CD4-positive, alpha-beta T cell (primary cell): ENCODE results near the gene HELQ. TPM values are rescaled to one million over a fixed set of nuclear protein-coding genes. Genes with fewer than 3 reads are reported as not detected.
A peak's percentile ranks its signal among the peaks of the same experiment; 100 is the strongest.

Source experiments
- ATAC-seq: fragments of 200-7000 bp; cut with Tn5 transposase; one replicate; pipeline ENCODE4 v1.10.0; 2022; ENCODE audit warnings: mild to moderate bottlenecking; ENCODE audit not compliant: poor library complexity
- CTCF ChIA-PET: fragments of 350-600 bp; sonication (Branson Sonifier 250); formaldehyde crosslinking; loops from one replicate; lab custom pipeline; 2021; ENCODE audit warnings: antibody characterized with exemption, inconsistent platforms; lab: Charles Lee
- POLR2A ChIA-PET: fragments of 350-600 bp; sonication (Branson Sonifier 250); formaldehyde crosslinking; loops from one replicate; lab custom pipeline; 2021; ENCODE audit warnings: antibody characterized with exemption, inconsistent platforms; lab: Charles Lee
- DNase-seq, 14 experiments: peaks; one replicate each; pipeline ENCODE4 v3.0.0-alpha.2; 2013 to 2020; ENCODE audit warnings: mixed read lengths in 2 of 14
- H3K27ac ChIP-seq, 2 donors: one replicate each; pipeline versions ENCODE4 v1.5.1 to v1.7.0; 2013; ENCODE audit warnings: low read length in 2 of 2, low read depth in 1 of 2, mild to moderate bottlenecking in 1 of 2
- H3K27me3 ChIP-seq, 2 experiments: 1 replicate in 1 of 2; 2 replicates in 1 of 2; pipeline versions ENCODE4 v1.6.1 to v1.7.0; 2013; ENCODE audit warnings: low read length in 2 of 2, control low read depth in 1 of 2, mild to moderate bottlenecking in 1 of 2, moderate library complexity in 1 of 2; ENCODE audit not compliant: insufficient read depth in 2 of 2, control insufficient read depth in 1 of 2
- H3K36me3 ChIP-seq: one replicate; pipeline ENCODE4 v1.6.1; 2013; ENCODE audit warnings: low read length, control low read depth; ENCODE audit not compliant: insufficient read depth
- H3K4me1 ChIP-seq: one replicate; pipeline ENCODE4 v1.6.1; 2013; ENCODE audit warnings: low read length, control low read depth; ENCODE audit not compliant: insufficient read depth
- H3K4me3 ChIP-seq: one replicate; pipeline ENCODE4 v1.5.1; 2013; ENCODE audit warnings: mild to moderate bottlenecking, low read length, moderate library complexity
- H3K9me3 ChIP-seq, 2 experiments: 1 replicate in 1 of 2; 2 replicates in 1 of 2; pipeline versions ENCODE4 v1.6.1 to v1.7.0; 2013; ENCODE audit warnings: low read length in 2 of 2, mild to moderate bottlenecking in 2 of 2, control low read depth in 1 of 2, moderate library complexity in 1 of 2; ENCODE audit not compliant: control insufficient read depth in 1 of 2, insufficient read depth in 1 of 2
- H3K27ac Mint-ChIP-seq: one replicate; pipeline ENCODE4 v1.8.0; 2020; ENCODE audit warnings: mixed read lengths
- H3K27me3 Mint-ChIP-seq: one replicate; pipeline ENCODE4 v1.8.0; 2021; ENCODE audit warnings: mixed read lengths
- H3K36me3 Mint-ChIP-seq: one replicate; pipeline ENCODE4 v1.8.0; 2021; ENCODE audit warnings: low read depth, mixed read lengths
- H3K4me1 Mint-ChIP-seq: one replicate; pipeline ENCODE4 v1.8.0; 2021; ENCODE audit warnings: low read depth, mixed read lengths
- H3K4me3 Mint-ChIP-seq: one replicate; pipeline ENCODE4 v1.8.0; 2020; ENCODE audit warnings: mild to moderate bottlenecking, mixed read lengths
- H3K9me3 Mint-ChIP-seq: one replicate; pipeline ENCODE4 v1.8.0; 2020; ENCODE audit warnings: mixed read lengths
- intact Hi-C, 2 experiments: fragments of 100-400 bp; cut with DNase I in 1 of 2; cut with micrococcal nuclease in 1 of 2; formaldehyde crosslinking; loops; one replicate each; pipeline versions ENCODE4 v1.15.1 to v1.9.0; 2023 to 2025; cut with DNase I, micrococcal nuclease
- total RNA-seq, 174 experiments: library from RNA in 2 of 174; stranded (reverse) in 2 of 174; gene quantifications; one replicate each; pipeline ENCODE4 v1.2.3 and lab custom pipeline; 2021 to 2026
- TF ChIP-seq, protein P1 (sequence below): fragments of 200-600 bp; IDR thresholded peaks from one replicate; pipeline ENCODE4 v1.8.0; 2022; ENCODE audit warnings: antibody characterized with exemption, mild to moderate bottlenecking

Gene HELQ
- total RNA-seq, 2 experiments from 2014 or later, result 21.5 to 24.1 TPM

DNA sequence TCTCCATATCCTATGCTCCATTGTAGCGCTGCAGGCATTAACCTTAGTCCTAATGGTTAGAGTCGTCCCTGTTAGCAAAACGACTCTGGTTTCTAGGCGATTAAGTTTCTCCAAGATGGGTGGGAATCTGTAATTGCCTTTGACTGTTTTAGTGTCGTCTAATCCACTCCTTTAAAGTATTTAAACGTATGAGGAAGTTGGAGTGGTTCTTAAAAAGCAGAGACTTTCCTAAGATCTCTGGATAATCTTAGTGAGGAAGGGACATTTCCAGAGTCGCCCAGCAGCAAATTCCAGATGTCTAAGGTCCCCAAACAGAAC is 520 bp upstream of the HELQ start:
- peaks cover 91% of the 10 kb centered on the region for H3K36me3 Mint-ChIP-seq

DNA sequence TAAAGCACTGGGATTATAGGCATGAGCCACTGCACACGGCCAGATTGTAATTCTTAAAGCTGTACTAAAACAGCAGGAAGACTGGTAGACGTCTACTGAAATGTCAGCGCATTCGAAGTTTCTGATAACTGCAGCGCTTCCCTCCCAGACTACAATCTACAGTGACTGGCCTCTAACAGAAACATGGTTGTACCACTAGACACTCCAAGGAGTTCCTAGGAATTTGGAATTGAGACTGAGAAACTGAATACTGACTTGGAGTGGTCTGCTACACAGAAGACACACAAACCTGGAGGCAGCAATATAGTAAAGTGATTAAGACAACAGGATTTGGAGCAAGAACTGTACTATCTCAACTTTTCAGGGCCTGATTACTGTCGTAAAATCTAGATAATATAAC is 937 bp downstream of the HELQ start:
- peak overlapping the region; percentile 88 for H3K4me3 ChIP-seq
- Mint-ChIP-seq H3K4me3 (peak overlapping the region; percentile 99), H3K9me3 (no peaks in the 10 kb centered on the region), H3K4me1 (peaks cover 70% of the 10 kb centered on the region), H3K27me3 (no peaks in the 10 kb centered on the region), H3K36me3 (peaks cover 84% of the 10 kb centered on the region), H3K27ac (peak overlapping the region; percentile 100)
- DNase-seq (peak in 3 of 14 experiments; percentile 18 to 33 (median 28)), ATAC-seq (no peak)
- H3K36me3 ChIP-seq, result peaks cover 43% of the 10 kb centered on the region
- H3K27me3 ChIP-seq, result no peaks in the 10 kb centered on the region
- H3K9me3 ChIP-seq, result peaks cover 0 to 4% of the 10 kb centered on the region in 2 experiments
- peaks cover 12% of the 10 kb centered on the region for H3K4me1 ChIP-seq
- intact Hi-C loops, result loop anchor here (1.0 to 10.0 kb wide), 8 partner anchors 31 to 1082 kb away; partner anchors contain the start of genes THAP9 (in 2 of the 2), ABRAXAS1 (in 1 of the 2), ENOPH1 (in 1 of the 2) and HNRNPD (in 1 of the 2)
- H3K27ac ChIP-seq, result peak overlapping the region; percentile 99 to 100
- POLR2A ChIA-PET, result interaction anchor here (0.6 to 3.4 kb wide), 17 partner anchors 10 to 1076 kb away, joined by 3 to 67 read pairs (median 6); partner anchors contain the start of genes ABRAXAS1, COPS4, COQ2 and ENOPH1
- TF ChIP-seq, protein P1, sequence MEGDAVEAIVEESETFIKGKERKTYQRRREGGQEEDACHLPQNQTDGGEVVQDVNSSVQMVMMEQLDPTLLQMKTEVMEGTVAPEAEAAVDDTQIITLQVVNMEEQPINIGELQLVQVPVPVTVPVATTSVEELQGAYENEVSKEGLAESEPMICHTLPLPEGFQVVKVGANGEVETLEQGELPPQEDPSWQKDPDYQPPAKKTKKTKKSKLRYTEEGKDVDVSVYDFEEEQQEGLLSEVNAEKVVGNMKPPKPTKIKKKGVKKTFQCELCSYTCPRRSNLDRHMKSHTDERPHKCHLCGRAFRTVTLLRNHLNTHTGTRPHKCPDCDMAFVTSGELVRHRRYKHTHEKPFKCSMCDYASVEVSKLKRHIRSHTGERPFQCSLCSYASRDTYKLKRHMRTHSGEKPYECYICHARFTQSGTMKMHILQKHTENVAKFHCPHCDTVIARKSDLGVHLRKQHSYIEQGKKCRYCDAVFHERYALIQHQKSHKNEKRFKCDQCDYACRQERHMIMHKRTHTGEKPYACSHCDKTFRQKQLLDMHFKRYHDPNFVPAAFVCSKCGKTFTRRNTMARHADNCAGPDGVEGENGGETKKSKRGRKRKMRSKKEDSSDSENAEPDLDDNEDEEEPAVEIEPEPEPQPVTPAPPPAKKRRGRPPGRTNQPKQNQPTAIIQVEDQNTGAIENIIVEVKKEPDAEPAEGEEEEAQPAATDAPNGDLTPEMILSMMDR, result no peak
- CTCF ChIA-PET, result interaction anchor here (1.7 kb wide), 1 partner anchor 1170 kb away, joined by 4 read pairs; no protein-coding TSS in a partner anchor

More for the DNA sequence above, 520 bp upstream of the HELQ start:
- H3K4me1 ChIP-seq, result peaks cover 12% of the 10 kb centered on the region
- Mint-ChIP-seq H3K4me3 (peak overlapping the region; percentile 99), H3K27me3 (no peaks in the 10 kb centered on the region), H3K9me3 (no peaks in the 10 kb centered on the region), H3K27ac (peak overlapping the region; percentile 100), H3K4me1 (peaks cover 71% of the 10 kb centered on the region)
- peaks cover 0 to 4% of the 10 kb centered on the region in 2 experiments for H3K9me3 ChIP-seq
- no peak for ATAC-seq
- intact Hi-C loops, result loop anchor here (1.0 to 10.0 kb wide), 8 partner anchors 26 to 1084 kb away; partner anchors contain the start of genes COPS4 (in 1 of the 2), ENOPH1 (in 1 of the 2), HNRNPD (in 1 of the 2) and HNRNPDL (in 1 of the 2)
- CTCF ChIA-PET, result interaction anchor here (1.2 to 1.7 kb wide), 2 partner anchors 29 to 1171 kb away, joined by 3 to 4 read pairs; no protein-coding TSS in a partner anchor
- peaks cover 55% of the 10 kb centered on the region for H3K36me3 ChIP-seq
- H3K27me3 ChIP-seq, result no peaks in the 10 kb centered on the region
- TF ChIP-seq, protein P1, result no peak
- H3K27ac ChIP-seq, result peak overlapping the region; percentile 99 to 100
- peak overlapping the region; percentile 88 for H3K4me3 ChIP-seq
- POLR2A ChIA-PET, result interaction anchor here (0.9 to 3.4 kb wide), 22 partner anchors 11 to 1171 kb away, joined by 3 to 67 read pairs (median 5); partner anchors contain the start of genes ABRAXAS1, CDS1, COPS4 and COQ2
- no peak for DNase-seq

DNA sequence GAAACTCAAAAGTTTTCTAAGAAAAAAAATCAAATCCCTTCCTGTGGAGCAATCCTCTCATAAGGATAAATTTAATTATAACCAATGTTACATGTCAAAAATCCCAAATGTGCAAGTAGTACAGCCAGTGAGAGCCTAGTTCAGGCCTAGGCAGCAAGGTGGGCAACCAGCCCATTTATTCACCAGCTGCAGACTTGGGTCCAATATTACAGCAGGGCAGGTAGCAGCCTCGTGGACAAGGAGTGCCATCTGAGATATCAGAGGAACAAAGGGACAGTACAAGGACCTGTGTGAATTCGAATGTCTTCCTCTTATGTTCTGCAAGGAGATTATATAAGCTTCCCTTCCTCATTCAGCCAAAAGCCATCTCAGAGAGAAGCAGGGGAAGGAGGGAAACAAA is 6.6 kb downstream of the HELQ start:
- Histone ChIP-seq H3K36me3 (peaks cover 36% of the 10 kb centered on the region), H3K4me3 (no peak overlapping the region), H3K27me3 (no peaks in the 10 kb centered on the region), H3K9me3 (peaks cover 0 to 4% of the 10 kb centered on the region in 2 experiments), H3K4me1 (peaks cover 3% of the 10 kb centered on the region), H3K27ac (no peak overlapping the region)
- Mint-ChIP-seq H3K4me3 (no peak overlapping the region), H3K9me3 (no peaks in the 10 kb centered on the region), H3K36me3 (peaks cover 68% of the 10 kb centered on the region), H3K27me3 (no peaks in the 10 kb centered on the region), H3K27ac (no peak overlapping the region), H3K4me1 (peaks cover 20% of the 10 kb centered on the region)
- DNase-seq (no peak), ATAC-seq (no peak)
- ChIA-PET CTCF (no interaction called here), POLR2A (no interaction called here)
- intact Hi-C loops, result no loop called here
- TF ChIP-seq, protein P1, result no peak
